Upper lobe of left lung (tissue), 6 donors: ENCODE data around the gene FGF12. TPM values are rescaled to one million over a fixed set of nuclear protein-coding genes. Genes with fewer than 3 reads are reported as not detected.

ENCODE experiments used
- ATAC-seq, 2 donors: fragments of 200-7000 bp; cut with Tn5 transposase; one replicate each; pipeline ENCODE4 v1.9.1; 2022; ENCODE audit warnings: mild to moderate bottlenecking in 2 of 2, moderate library complexity in 2 of 2; ENCODE audit not compliant: low FRiP score in 2 of 2
- DNase-seq, 2 donors: peaks; one replicate each; pipeline ENCODE4 v3.0.0-alpha.2; 2019 to 2020
- H3K27ac ChIP-seq, 4 donors: fragments of 200-600 bp; sonication (generic); one replicate each; pipeline ENCODE4 v1.5.1; 2016 to 2019
- H3K27me3 ChIP-seq, 4 donors: fragments of 200-600 bp; sonication (generic); one replicate each; pipeline ENCODE4 v1.5.1; 2017 to 2019
- H3K36me3 ChIP-seq, 4 donors: fragments of 200-600 bp; sonication (generic); one replicate each; pipeline ENCODE4 v1.5.1; 2016 to 2019
- H3K4me1 ChIP-seq, 4 donors: fragments of 200-600 bp; sonication (generic); one replicate each; pipeline ENCODE4 v1.5.1; 2018 to 2019
- H3K4me3 ChIP-seq, 4 donors: fragments of 200-600 bp; sonication (generic); one replicate each; pipeline ENCODE4 v1.5.1; 2017 to 2019; ENCODE audit warnings: mild to moderate bottlenecking in 2 of 4, moderate library complexity in 1 of 4
- H3K9me3 ChIP-seq, 4 donors: fragments of 200-600 bp; sonication (generic); one replicate each; pipeline ENCODE4 v1.5.1; 2018 to 2019
- CTCF ChIP-seq, 6 experiments: fragments of 450-650 bp in 4 of 6; fragments of 200-600 bp in 2 of 6; sonication (generic) in 2 of 6; IDR thresholded peaks; one replicate each; pipeline ENCODE4 v1.5.1; 2016 to 2019; ENCODE audit warnings: antibody characterized with exemption in 6 of 6
- EP300 ChIP-seq, 4 donors: sonication (generic); formaldehyde crosslinking; IDR thresholded peaks; one replicate each; pipeline ENCODE4 v1.5.1; 2017; ENCODE audit warnings: antibody characterized with exemption in 4 of 4, control low read depth in 2 of 4
- POLR2A ChIP-seq, 4 donors: fragments of 450-650 bp; IDR thresholded peaks; one replicate each; pipeline ENCODE4 v1.5.1; 2016 to 2017; ENCODE audit warnings: antibody characterized with exemption in 4 of 4, mild to moderate bottlenecking in 2 of 4
- POLR2AphosphoS5 ChIP-seq, 2 donors: sonication (generic); formaldehyde crosslinking; IDR thresholded peaks; one replicate each; pipeline ENCODE4 v1.5.1; 2017; ENCODE audit warnings: antibody characterized with exemption in 2 of 2
- WGBS, 2 donors: methylation state at CpG; one replicate each; pipeline ENCODE4 v1.1.5; 2017 to 2018; 5-methylcytosine and 5-hydroxymethylcytosine counted together
- total RNA-seq, 6 donors: library from RNA; depleted of rRNA in 4 of 6; stranded (reverse); fragments of >200 nt in 4 of 6; gene quantifications; one replicate each; pipeline versions ENCODE4 v1.1.0 to v1.2.1, GENCODE V29; 2016 to 2021
- donor health status: DM: no; HTN: no; CAD: no; lungs with moderate emphysema.
- donor health status: DM: no; HTN: yes; CAD: no; lungs with severe emphysema.

Gene FGF12
- total RNA-seq, 6 donors from 2014 or later = 0.83 to 5.3 (median 2.2) TPM

- TF ChIP-seq CTCF (IDR thresholded peaks at IDR 0.05) (peak in 5 of 6 experiments; percentile 43 to 58 (median 51)), POLR2A (IDR thresholded peaks at IDR 0.05) (no peak)
- no peaks in the 10 kb centered on the region for H3K27me3 ChIP-seq
- no peak overlapping the region for H3K4me3 ChIP-seq
- H3K27ac ChIP-seq = no peak overlapping the region
- DNase-seq (peak in 1 of 2 donors; percentile 61), ATAC-seq (peak; percentile 77 to 87)
- peaks cover 0 to 9% (median 0%) of the 10 kb centered on the region in 4 donors for H3K4me1 ChIP-seq
- no peaks in the 10 kb centered on the region for H3K36me3 ChIP-seq
- H3K9me3 ChIP-seq = no peaks in the 10 kb centered on the region
- 12 to 15% methylated on average over 6 of the region's 6 CpGs for WGBS, 2 donors
These were observed 160.5 kb downstream of the FGF12 start for GRCh38 chr3:192566706-192567290.

- H3K4me3 ChIP-seq = no peak overlapping the region
- TF ChIP-seq POLR2A (IDR thresholded peaks at IDR 0.05) (no peak), CTCF (IDR thresholded peaks at IDR 0.05) (no peak), POLR2AphosphoS5 (IDR thresholded peaks at IDR 0.05) (no peak), EP300 (IDR thresholded peaks at IDR 0.05) (no peak)
These were observed 162.7 kb downstream of the FGF12 start for GRCh38 chr3:192564611-192565010.

DNA sequence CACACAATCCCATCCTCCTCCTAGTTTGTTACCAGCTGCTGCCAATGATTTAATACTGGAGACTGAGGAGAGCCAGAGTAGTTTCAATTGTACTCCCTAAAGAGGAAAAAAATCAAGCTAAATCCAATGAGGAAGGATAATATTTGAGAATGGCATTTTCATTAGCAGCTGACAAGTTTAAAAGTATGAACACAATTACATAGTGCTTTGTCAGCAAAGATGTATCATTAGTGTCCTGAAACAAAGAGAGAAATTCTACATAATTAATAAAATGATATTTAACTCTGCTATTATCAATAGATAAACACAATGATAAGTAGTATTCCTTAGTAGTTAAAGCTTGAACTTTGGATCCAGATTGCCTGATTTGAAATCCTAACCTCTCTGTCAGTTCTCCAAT lies 163.9 kb downstream of the FGF12 start:
- no peaks in the 10 kb centered on the region for H3K4me1 ChIP-seq
- ATAC-seq (no peak), DNase-seq (no peak)

More at GRCh38 chr3:192564611-192565010, 162.7 kb downstream of the FGF12 start:
- Histone ChIP-seq H3K4me1 (no peaks in the 10 kb centered on the region), H3K27me3 (no peaks in the 10 kb centered on the region), H3K36me3 (no peaks in the 10 kb centered on the region), H3K9me3 (no peaks in the 10 kb centered on the region), H3K27ac (no peak overlapping the region)
- ATAC-seq = no peak
- DNase-seq = no peak

GRCh38 chr3:192553707-192554106 lies 173.6 kb downstream of the FGF12 start:
- TF ChIP-seq EP300 (IDR thresholded peaks at IDR 0.05) (no peak), POLR2A (IDR thresholded peaks at IDR 0.05) (no peak), POLR2AphosphoS5 (IDR thresholded peaks at IDR 0.05) (no peak), CTCF (IDR thresholded peaks at IDR 0.05) (no peak)
- peaks cover 0 to 5% (median 0%) of the 10 kb centered on the region in 4 donors for H3K9me3 ChIP-seq
- DNase-seq (no peak), ATAC-seq (no peak)
- no peaks in the 10 kb centered on the region for H3K4me1 ChIP-seq
- no peaks in the 10 kb centered on the region for H3K27me3 ChIP-seq
- WGBS, 2 donors = 69 to 73% methylated on average over 5 of the region's 5 CpGs
- H3K4me3 ChIP-seq = no peak overlapping the region
- no peak overlapping the region for H3K27ac ChIP-seq
- no peaks in the 10 kb centered on the region for H3K36me3 ChIP-seq

More for the DNA sequence above, 163.9 kb downstream of the FGF12 start:
- Histone ChIP-seq H3K9me3 (no peaks in the 10 kb centered on the region), H3K4me3 (no peak overlapping the region), H3K36me3 (no peaks in the 10 kb centered on the region), H3K27me3 (no peaks in the 10 kb centered on the region), H3K27ac (no peak overlapping the region)
- TF ChIP-seq POLR2AphosphoS5 (IDR thresholded peaks at IDR 0.05) (no peak), CTCF (IDR thresholded peaks at IDR 0.05) (no peak), EP300 (IDR thresholded peaks at IDR 0.05) (no peak), POLR2A (IDR thresholded peaks at IDR 0.05) (no peak)

GRCh38 chr3:192550356-192550755 lies 177.0 kb downstream of the FGF12 start:
- H3K27me3 ChIP-seq = no peaks in the 10 kb centered on the region
- WGBS, 2 donors = 31 to 41% methylated on average over 1 of the region's 1 CpG
- no peaks in the 10 kb centered on the region for H3K4me1 ChIP-seq
- DNase-seq (no peak), ATAC-seq (no peak)
- TF ChIP-seq CTCF (IDR thresholded peaks at IDR 0.05) (no peak), POLR2AphosphoS5 (IDR thresholded peaks at IDR 0.05) (no peak), EP300 (IDR thresholded peaks at IDR 0.05) (no peak), POLR2A (IDR thresholded peaks at IDR 0.05) (no peak)
- H3K9me3 ChIP-seq = peaks cover 0 to 5% (median 0%) of the 10 kb centered on the region in 4 donors
- H3K36me3 ChIP-seq = no peaks in the 10 kb centered on the region
- no peak overlapping the region for H3K4me3 ChIP-seq
- no peak overlapping the region for H3K27ac ChIP-seq
